Measurements from ENCODE around the gene CROCC2.

Gene CROCC2

GRCh38 chr2:240892925-240893324 lies 13.2 kb upstream of the CROCC2 start:
- DNase-seq = no peak

GRCh38 chr2:240893363-240893844 lies 12.7 kb upstream of the CROCC2 start:
- DNase-seq = no peak

- no peak for DNase-seq
These were observed 12.1 kb upstream of the CROCC2 start for GRCh38 chr2:240894006-240894405.

DNA sequence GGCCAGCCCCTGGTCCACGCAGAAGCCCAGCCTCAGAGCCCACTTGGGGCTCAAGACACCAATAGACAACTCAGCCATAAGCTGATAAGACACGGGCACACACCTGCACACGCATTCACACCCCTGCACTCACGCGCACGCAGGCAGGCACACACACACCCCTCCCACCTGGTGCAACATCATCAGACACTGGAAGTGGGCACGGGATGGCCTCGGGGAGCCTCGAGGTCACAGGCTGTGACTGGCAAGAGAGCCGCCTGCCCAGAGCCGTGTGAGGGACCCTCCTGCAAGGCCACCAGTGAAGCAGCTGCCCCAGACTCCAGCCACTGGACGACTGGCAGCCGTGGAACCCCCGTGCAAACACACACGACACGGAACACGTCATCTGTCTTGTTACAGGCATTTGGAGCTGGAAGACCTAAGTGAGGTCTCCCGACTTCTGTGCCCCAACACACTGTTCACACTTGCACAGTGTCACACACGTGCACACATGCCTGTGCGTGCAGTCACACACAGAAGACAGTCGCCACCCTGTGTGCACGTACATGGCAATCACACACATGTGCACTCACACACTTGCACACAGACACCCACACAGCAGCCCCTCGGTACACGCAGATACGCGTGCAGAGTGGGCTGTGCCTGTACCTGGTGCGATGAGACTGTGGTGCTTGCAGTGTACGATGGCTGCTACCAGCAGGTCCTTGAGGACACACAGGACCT lies 11.1 kb upstream of the CROCC2 start:
- DNase-seq = no peak

DNA sequence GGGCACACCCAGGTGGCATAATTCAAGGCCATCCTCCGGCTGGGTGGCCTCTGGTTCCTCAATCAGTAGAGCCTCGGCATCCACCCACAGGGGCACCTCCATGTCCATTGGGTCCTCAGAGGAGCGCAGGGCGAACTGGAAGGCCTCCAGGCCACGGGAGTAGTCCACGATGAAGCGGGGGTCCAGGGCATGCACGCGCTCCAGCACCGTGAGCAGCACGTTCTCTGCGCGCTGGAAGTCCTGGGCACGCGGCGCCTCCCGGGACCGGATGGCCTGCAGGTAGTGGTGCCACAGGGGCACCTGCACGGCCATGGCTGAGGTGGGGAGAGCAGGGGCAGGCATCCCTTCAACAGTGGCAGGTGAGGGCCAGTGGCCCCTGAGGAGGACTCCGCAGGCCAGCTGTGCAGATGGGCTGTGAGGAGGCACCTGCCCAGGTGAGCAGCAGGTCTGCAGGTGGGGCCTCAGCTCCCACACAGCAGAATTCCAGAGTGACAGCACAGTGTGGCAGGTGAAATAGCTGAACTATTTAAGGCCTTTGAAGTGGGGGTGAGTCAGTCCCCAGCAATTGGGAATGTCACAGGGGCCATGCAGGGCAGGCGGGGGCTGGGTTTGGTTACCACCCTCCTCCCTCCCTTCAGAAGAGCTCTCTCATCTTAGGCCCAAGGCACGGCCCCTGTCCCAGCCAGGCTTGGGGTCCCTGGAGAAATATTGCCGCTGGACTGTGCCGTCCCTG lies 10.3 kb upstream of the CROCC2 start, which contains the start of gene MAB21L4:
Gene MAB21L4 (minus strand): TSS at position 501 of the 733 bp plus-strand sequence. CDS start 159 bp downstream, at position 342.
- no peak for DNase-seq

GRCh38 chr2:240896394-240896793 lies 9.7 kb upstream of the CROCC2 start:
- DNase-seq = no peak

GRCh38 chr2:240896871-240897692 lies 9.1 kb upstream of the CROCC2 start:
- DNase-seq = no peak

- no peak for DNase-seq
These were observed 7.9 kb upstream of the CROCC2 start for GRCh38 chr2:240898108-240898730.

DNA sequence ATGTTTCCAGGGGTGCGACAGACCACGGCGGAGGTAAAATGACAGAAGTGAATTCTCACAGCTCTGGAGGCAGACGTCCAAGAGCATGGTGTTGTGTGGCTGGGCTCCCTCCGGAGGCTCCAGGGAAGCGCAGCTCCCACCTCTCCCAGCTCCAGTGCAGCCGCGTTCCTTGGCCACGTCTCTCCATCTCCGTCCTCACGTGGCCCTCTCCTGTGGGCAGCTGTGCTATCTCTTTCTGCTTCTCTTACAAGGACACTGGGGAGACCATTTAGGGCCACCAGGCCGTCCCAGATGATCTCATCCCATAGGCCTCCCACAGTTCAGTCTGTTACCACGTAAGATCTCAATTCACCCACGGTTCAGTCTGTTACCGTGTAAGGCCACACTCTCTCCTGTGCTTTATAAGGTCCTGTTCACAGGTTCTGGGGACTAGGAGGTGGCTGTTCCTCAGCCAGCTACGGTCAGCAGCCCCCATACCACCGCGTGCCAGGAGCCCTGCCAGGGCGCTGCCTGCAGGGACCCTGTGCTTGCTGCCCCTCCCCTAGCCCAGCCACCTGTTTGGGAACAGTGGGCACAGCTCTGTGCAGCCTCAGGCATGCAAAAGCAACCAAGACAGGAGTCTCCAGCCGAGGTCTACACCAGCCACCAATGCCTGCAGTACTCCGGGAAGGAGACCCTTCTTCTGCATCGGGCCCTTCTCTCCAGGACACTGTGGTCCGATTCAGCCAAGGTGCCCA lies 7.2 kb upstream of the CROCC2 start:
- DNase-seq = no peak

GRCh38 chr2:240899468-240899865 lies 6.7 kb upstream of the CROCC2 start:
- DNase-seq = no peak

GRCh38 chr2:240900141-240900860 lies 5.8 kb upstream of the CROCC2 start:
- no peak for DNase-seq

GRCh38 chr2:240901986-240902614 lies 4.0 kb upstream of the CROCC2 start:
- DNase-seq = no peak

- no peak for DNase-seq
These were observed 3.5 kb upstream of the CROCC2 start for GRCh38 chr2:240902615-240903041.

- no peak for DNase-seq
These were observed 2.7 kb upstream of the CROCC2 start for GRCh38 chr2:240903191-240904060.

DNA sequence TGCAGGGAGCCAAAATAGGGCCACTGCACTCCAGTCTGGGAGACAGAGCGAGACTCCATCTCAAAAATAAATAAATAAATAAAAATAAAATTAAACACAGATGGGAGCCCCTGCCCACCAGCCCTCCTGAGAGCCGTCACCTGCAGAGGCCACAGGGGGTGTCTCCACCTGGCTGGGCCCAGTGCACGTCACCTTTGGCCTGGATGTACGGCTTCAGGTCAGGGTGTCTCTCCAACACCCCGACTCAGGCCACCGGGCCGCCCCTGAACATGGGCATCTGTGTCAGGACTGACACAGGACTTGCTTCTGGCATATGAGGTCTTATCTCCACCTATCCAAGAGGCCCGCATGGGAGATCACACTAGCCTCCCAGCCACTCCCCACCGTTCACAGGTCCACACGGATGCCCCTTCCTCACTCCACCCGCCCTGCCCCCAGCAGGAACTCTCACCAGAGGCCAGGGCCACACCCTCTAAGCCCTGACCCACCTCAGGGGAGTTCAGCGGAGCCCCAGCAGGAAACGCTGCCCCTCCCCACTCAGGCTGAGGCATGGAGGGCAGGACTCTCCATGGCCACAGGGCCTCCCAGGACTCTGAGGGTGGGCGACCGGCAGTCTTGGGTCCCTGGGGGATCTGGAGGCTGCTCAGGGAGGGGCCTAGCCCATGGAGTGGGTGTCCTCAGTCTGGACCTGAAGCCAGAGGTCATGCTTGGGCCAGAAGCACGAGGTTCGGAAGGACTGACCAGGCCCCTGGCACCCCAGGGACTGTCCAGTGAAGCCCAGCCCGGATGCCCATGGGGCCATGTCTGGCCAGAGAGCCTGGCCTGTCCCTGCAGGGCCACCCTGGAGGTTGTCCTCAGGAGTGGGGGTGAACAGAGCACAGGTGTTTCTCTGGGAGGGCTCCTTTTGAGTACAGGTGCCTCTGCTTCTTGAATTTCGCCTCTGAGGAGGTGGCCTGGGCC lies 1.6 kb upstream of the CROCC2 start:
- no peak for DNase-seq

- no peak for DNase-seq
These were observed 857 bp upstream of the CROCC2 start for GRCh38 chr2:240905176-240905781.

- DNase-seq = no peak
These were observed 915 bp downstream of the CROCC2 start for GRCh38 chr2:240906911-240907590.

Measured in activated CD4-positive, alpha-beta T cell treated with anti-CD3 and anti-CD28 coated beads, Interleukin-2, Interleukin-6, amounts not matched to agents 100 ng/mL and 50 ng/mL, durations not matched to agents 16 hours and 8 hours (primary cell).